NOMO-1 treated with dmso at 0.1 percent for 144 hours (cell line): ENCODE results near the gene EFL1.
A peak's percentile ranks its signal among the peaks of the same experiment; 100 is the strongest.
"Not testable (repeated sequence)": the region's sequence is repeated elsewhere in the genome, so short reads cannot be mapped to it uniquely, and the experiment has no call there.

Experiments used
- DNase-seq: peaks from one replicate; lab custom pipeline; 2025; ENCODE audit not compliant: unreplicated experiment; lab: John Stamatoyannopoulos, UW

The EFL1 gene

DNA sequence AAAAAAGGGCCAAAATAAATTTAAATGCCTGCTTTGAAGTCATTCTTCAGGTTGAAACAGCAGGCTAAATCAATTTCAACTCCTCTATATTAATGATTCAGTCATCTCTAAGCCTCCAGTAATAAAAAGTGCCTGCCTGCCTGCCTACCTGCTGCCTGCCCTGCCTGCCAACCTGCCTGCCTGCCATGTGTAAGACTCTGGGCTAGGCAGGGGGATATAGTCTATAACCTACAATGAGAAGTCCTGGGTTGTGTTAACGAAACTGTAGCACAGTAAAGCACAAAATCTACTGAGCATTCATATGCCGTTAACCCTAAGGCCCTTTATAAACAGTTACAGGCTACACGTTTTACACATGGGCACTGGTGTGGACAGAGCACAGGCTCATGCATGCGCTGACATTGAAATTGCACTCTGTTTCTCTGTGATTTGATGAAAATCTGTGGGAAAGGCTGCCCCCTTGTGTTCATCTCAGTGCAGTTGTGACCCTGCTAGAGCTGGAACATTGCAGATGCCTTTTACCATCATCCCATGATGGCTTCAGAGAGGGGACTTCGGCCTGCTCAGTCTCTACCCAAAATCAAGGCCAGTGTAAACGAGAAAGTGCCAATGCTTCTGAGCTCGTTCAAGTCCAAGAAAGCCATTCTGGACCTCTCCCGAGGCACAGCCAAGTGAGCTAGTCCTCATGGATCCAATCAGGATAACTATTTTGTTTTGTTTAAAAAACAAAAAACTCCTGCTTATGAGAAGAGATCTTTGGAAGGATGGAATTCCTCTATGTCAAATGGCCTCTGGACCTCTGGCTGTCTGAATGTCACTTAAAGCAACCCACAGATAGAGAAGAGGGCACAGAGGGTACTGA, 64.6 kb downstream of the EFL1 start:
- no peak for DNase-seq

GRCh38 chr15:82196353-82196752, 66.2 kb downstream of the EFL1 start:
- no peak for DNase-seq

DNA sequence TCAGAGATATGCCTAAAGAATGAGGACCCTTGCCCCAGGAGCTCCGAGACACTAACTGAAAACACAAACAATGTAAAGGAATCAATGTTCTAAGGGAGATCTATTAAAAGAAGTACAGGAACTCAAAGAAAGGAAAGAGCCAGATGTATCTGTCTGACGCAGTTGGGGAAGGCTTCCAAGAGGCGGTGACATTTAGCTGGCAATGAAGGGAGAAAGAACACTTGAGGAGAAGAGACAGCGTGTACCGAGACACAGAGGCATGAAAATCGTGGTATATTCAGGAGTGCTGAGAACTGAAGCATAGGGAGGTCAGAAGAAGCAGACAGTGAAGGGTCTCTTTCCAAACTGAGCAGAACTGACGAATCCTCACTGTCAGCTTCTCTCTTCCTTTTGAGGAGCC, 66.7 kb downstream of the EFL1 start:
- not testable (repeated sequence) for DNase-seq

- DNase-seq = not testable (repeated sequence)
These were observed 68.0 kb downstream of the EFL1 start for GRCh38 chr15:82194488-82194887.

DNA sequence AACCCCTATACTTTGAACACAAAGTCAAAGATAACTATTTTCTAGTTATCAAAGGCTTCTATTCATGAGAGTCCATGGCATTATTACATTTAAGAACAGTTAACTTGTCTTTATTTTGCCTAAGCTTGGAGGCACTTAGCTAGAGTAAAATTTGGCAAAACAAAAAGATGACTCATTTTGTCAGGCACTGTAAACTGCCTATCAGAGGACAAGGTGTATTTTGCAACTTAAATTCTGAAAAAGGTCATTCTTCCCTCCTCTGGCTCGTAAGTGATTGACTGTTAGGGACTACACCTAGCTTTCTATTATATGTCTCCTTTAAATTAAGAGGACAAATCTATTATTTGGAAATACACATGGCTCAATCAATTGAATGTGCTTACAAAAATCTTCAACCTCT, 69.1 kb downstream of the EFL1 start:
- DNase-seq = not testable (repeated sequence)

- not testable (repeated sequence) for DNase-seq
These were observed 70.1 kb downstream of the EFL1 start for GRCh38 chr15:82192394-82192793.

DNA sequence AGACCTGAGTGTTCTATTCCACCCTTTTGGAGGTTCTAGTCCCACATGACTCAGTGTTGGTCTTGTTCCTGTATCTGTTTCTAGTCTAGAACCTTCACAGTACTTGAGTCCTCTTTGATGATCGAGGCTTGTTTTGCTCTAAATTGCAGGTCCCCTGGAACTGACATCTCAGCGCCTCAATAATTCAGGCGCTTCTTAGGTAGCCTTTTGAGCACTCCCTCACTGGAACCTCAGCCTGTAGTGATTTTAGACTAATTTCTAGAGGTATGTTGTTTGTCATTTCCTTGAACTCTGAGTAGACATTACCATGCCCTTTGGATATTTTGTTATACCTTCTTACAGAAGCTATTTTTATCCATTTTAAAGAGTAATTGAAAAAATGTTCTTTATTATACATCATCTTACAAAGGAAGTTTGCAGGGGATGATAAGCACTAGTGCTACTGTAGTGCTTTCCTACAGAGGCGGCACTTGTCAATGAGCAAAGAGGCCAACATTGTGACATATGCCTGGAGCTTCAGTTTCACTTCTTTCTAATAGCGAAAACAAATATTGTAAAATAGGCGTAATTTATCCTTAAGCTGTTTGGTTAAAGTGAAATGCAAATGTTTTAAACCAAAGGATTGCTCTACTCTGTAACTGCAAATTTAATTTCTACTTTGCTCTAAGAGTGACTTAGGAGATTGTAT, 75.7 kb downstream of the EFL1 start:
- DNase-seq = peak; percentile 17

- no peak for DNase-seq
These were observed 76.4 kb downstream of the EFL1 start for GRCh38 chr15:82186161-82186560.

DNA sequence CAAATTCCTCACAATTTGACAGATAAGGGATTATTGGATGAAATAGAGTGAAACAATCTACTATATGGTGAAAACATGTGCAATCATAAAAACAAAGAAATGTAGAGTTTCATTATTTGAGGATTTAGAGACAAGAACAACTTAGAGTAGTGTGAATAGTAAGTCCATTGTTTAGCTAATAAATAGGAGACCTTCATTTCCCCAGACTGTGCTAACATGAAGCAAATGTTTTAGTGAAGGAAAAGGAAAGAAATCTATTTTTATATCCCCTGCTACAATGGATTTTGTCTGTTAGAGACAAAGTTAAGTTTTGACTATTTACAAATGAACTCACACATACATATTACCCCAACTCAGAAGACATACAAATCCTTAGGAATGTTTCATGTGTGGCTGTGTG, 77.8 kb downstream of the EFL1 start:
- DNase-seq = no peak

DNA sequence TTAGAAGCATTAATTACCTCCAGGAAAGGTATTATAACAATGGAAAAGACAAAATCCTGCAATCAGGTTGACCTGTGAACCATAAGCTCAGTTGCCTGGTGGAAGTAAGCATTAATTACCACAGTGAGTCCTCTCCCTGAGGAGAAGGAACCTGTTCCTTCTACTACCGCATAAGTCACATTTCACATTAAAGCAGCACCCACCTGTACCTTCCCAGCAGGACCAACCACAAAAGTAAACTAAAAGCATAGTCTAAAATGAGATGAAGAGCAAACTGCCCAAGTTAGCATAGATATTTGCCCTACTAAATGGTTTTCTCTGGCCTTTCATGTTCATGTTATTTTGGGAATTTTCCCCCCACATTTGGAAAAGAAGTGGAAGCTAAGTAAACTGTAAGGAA, 78.2 kb downstream of the EFL1 start:
- DNase-seq = no peak

DNA sequence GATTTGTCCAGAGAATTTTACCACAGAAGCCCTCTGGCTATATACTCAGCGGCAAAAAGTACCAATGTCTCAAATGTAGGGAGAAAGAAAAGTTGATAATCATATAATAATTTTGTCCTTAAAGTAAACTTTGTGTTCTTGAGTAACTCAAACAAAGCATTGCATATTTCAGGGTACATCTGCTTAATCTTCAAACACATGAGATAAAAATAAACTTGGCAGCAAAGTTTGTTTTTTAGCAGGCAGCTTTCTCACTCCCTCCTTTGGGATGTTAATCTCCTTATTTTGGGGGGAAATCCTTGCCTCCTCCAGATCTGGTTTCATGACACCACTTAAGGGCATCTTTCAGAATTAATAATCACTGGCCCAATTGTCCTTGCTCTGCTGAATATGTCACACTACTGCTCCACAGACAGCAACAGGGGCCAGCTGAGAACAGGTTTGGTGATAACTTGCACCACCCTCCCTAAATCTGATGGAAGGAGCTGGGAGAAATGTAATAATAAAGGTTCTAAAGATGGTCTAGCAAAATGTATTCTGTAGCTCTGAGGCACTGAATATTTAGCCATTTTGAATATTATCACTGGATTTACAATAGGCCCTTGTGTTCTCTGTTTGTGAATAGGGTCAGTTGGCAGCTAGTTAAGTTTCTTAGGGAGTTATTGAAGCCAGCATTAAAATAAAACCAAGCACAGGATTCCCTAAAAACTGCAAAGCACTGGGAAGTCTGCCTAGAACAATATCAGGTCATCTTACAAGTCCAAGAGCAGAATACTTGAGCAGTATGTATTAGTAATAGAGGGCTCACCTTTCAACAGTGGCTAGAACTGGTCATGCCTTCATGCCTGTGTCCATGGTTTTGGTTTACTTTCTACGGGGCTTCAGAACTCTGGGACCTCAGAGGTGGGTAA, 79.2 kb downstream of the EFL1 start:
- no peak for DNase-seq

- DNase-seq = no peak
These were observed 81.2 kb downstream of the EFL1 start for GRCh38 chr15:82181371-82181770.

DNA sequence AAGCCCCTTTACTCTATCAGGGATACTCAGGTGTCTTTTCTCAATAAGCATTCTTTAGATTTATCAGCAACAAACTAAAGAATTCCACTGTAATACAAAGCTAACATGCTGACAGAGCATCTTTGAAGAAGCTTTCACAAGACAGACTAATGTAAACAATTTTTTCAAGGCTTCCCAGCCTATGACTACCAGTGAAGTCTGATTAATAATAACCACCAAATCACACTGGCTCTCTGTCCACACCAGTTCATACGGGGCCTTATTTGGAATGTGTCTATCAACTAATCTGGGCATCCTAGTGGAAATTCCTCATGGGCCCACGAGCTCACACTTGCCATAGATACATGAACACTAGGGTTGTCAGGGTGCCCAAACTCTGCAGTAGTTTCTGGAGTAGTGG, 84.5 kb downstream of the EFL1 start:
- no peak for DNase-seq

DNA sequence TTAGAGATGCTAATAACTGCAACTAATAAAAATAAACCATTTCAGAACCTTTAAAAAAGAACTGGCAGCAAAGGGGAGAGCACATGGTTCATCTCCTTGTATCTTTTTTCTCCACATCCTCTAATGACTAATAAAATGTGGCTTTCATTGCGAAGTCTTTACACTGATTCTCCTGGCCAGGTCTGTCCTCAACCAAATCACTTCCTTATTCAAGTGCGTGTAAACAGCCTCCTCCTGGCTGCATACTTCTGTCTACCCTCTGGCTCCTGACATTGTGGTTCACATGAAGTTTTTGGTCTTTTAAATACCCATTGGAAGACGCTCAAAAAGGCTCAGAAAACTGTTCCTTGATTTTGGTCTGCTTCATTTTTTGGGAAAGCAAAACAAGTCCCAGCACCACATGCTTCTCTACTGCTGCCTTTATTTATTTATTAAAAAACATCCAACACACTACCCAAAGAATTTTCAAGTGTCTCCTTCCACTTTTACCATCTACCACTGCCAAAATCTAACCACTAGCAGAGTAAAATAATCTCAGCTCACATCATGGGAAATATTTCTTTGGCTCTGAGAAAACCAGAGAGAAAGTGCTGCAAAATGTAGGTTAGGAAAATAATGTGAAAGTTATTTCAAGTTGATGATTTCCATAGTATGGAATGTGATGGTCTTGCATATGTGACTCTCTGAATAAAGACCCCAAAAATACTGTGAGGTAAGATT, 85.1 kb downstream of the EFL1 start:
- DNase-seq = no peak

- no peak for DNase-seq
These were observed 86.0 kb downstream of the EFL1 start for GRCh38 chr15:82176542-82176941.

- no peak for DNase-seq
These were observed 87.9 kb downstream of the EFL1 start for GRCh38 chr15:82174471-82175235.

DNA sequence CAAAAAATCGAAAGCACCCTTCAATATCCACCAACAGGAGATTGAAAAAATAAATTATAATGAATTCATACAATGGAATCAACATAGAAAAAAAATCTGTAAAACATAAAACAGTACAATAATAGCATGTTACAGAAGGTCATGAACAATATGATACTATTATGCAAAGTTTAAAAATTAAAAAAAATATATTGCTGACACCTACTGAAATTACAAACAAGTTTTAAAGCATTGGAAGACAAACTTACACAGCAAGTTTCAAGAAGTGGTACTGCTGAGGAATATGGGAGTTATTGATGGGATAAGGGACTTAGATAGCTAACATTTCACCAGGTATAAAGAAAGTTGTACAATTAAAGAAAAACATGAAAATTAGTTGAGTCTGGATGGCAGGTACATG, 89.4 kb downstream of the EFL1 start:
- no peak for DNase-seq

- no peak for DNase-seq
These were observed 90.0 kb downstream of the EFL1 start for GRCh38 chr15:82172506-82172905.

- no peak for DNase-seq
These were observed 93.8 kb downstream of the EFL1 start for GRCh38 chr15:82168757-82169156.

- DNase-seq = no peak
These were observed 94.2 kb downstream of the EFL1 start for GRCh38 chr15:82168296-82168695.
